ENCODE data around the gene GNRH2.

GNRH2 gene

GRCh38 chr20:3084986-3085360 is 41.6 kb downstream of the GNRH2 start:
- Histone ChIP-seq H4K8ac (ENCODE audit: low read depth, low read length) (no peak overlapping the region), H3K36me3 (ENCODE audit: control insufficient read depth in 1 of 2, insufficient read depth in 2 of 2, low read length in 2 of 2) (no peaks in the 10 kb centered on the region), H4K91ac (ENCODE audit: low read depth, low read length) (no peak overlapping the region), H3K9ac (ENCODE audit: low read length) (no peak overlapping the region), H3K79me1 (ENCODE audit: low read length) (no peaks in the 10 kb centered on the region), H2BK120ac (ENCODE audit: insufficient read depth, low read length, poor library complexity) (no peak overlapping the region), H3K18ac (ENCODE audit: low read length) (no peak overlapping the region), H2AK5ac (ENCODE audit: low read length) (no peak overlapping the region), H2BK5ac (ENCODE audit: low read depth, low read length, poor library complexity) (no peak overlapping the region), H3K27ac (ENCODE audit: low read depth, low read length) (no peak overlapping the region), H3K4me3 (ENCODE audit: low read depth, low read length) (no peak overlapping the region), H3K4ac (ENCODE audit: low read depth, low read length) (no peak overlapping the region), H2BK12ac (ENCODE audit: low read length) (no peak overlapping the region), H3K9me3 (ENCODE audit: insufficient read depth, low read depth, low read length) (peaks cover 5% of the 10 kb centered on the region), H4K12ac (ENCODE audit: low read depth, low read length) (no peak overlapping the region), H2AFZ (ENCODE audit: insufficient read depth, low read length, poor library complexity) (no peak overlapping the region), H3K79me2 (ENCODE audit: control insufficient read depth, insufficient read depth, low read length, poor library complexity) (no peaks in the 10 kb centered on the region), H3K27me3 (ENCODE audit: insufficient read depth, low read length) (peaks cover 37% of the 10 kb centered on the region), H3K4me1 (ENCODE audit: control insufficient read depth in 1 of 2, insufficient read depth in 2 of 2, low read length in 2 of 2) (peaks cover 0 to 13% of the 10 kb centered on the region in 2 experiments), H3K23ac (ENCODE audit: low read length) (no peak overlapping the region), H3K4me2 (ENCODE audit: low read length) (no peak overlapping the region), H3K14ac (ENCODE audit: low read length) (no peak overlapping the region)
- WGBS (ENCODE audit: extremely low coverage, insufficient coverage, insufficient read length): no CpG with 5 or more reads among the region's 7 CpGs
- DNase-seq: no peak

GRCh38 chr20:3085571-3086072 is 42.2 kb downstream of the GNRH2 start:
- Histone ChIP-seq H3K9ac (ENCODE audit: low read length) (no peak overlapping the region), H3K79me2 (ENCODE audit: control insufficient read depth, insufficient read depth, low read length, poor library complexity) (no peaks in the 10 kb centered on the region), H3K79me1 (ENCODE audit: low read length) (no peaks in the 10 kb centered on the region), H3K36me3 (ENCODE audit: control insufficient read depth in 1 of 2, insufficient read depth in 2 of 2, low read length in 2 of 2) (no peaks in the 10 kb centered on the region), H2BK5ac (ENCODE audit: low read depth, low read length, poor library complexity) (no peak overlapping the region), H2BK120ac (ENCODE audit: insufficient read depth, low read length, poor library complexity) (no peak overlapping the region), H3K4me2 (ENCODE audit: low read length) (no peak overlapping the region), H2BK12ac (ENCODE audit: low read length) (no peak overlapping the region), H3K4me1 (ENCODE audit: control insufficient read depth in 1 of 2, insufficient read depth in 2 of 2, low read length in 2 of 2) (peaks cover 0 to 13% of the 10 kb centered on the region in 2 experiments), H4K8ac (ENCODE audit: low read depth, low read length) (no peak overlapping the region), H2AFZ (ENCODE audit: insufficient read depth, low read length, poor library complexity) (no peak overlapping the region), H3K27me3 (ENCODE audit: insufficient read depth, low read length) (peaks cover 37% of the 10 kb centered on the region), H4K91ac (ENCODE audit: low read depth, low read length) (no peak overlapping the region), H4K12ac (ENCODE audit: low read depth, low read length) (no peak overlapping the region), H3K4ac (ENCODE audit: low read depth, low read length) (no peak overlapping the region), H3K4me3 (ENCODE audit: low read depth, low read length) (no peak overlapping the region), H3K14ac (ENCODE audit: low read length) (no peak overlapping the region), H3K23ac (ENCODE audit: low read length) (no peak overlapping the region), H3K18ac (ENCODE audit: low read length) (no peak overlapping the region), H3K9me3 (ENCODE audit: insufficient read depth, low read depth, low read length) (peaks cover 5% of the 10 kb centered on the region), H3K27ac (ENCODE audit: low read depth, low read length) (no peak overlapping the region), H2AK5ac (ENCODE audit: low read length) (no peak overlapping the region)
- no CpG with 5 or more reads among the region's 8 CpGs for WGBS (ENCODE audit: extremely low coverage, insufficient coverage, insufficient read length)
- no peak for DNase-seq

- Histone ChIP-seq H3K4me2 (ENCODE audit: low read length) (no peak overlapping the region), H3K14ac (ENCODE audit: low read length) (no peak overlapping the region), H2BK12ac (ENCODE audit: low read length) (no peak overlapping the region), H4K8ac (ENCODE audit: low read depth, low read length) (no peak overlapping the region), H3K9me3 (ENCODE audit: insufficient read depth, low read depth, low read length) (peaks cover 2% of the 10 kb centered on the region), H2BK5ac (ENCODE audit: low read depth, low read length, poor library complexity) (no peak overlapping the region), H2AK5ac (ENCODE audit: low read length) (no peak overlapping the region), H3K4ac (ENCODE audit: low read depth, low read length) (no peak overlapping the region), H3K4me1 (ENCODE audit: control insufficient read depth in 1 of 2, insufficient read depth in 2 of 2, low read length in 2 of 2) (peaks cover 5 to 10% of the 10 kb centered on the region in 2 experiments), H2BK120ac (ENCODE audit: insufficient read depth, low read length, poor library complexity) (no peak overlapping the region), H4K91ac (ENCODE audit: low read depth, low read length) (no peak overlapping the region), H3K4me3 (ENCODE audit: low read depth, low read length) (no peak overlapping the region), H3K36me3 (ENCODE audit: control insufficient read depth in 1 of 2, insufficient read depth in 2 of 2, low read length in 2 of 2) (no peaks in the 10 kb centered on the region), H3K18ac (ENCODE audit: low read length) (no peak overlapping the region), H3K79me2 (ENCODE audit: control insufficient read depth, insufficient read depth, low read length, poor library complexity) (peaks cover 2% of the 10 kb centered on the region), H3K27me3 (ENCODE audit: insufficient read depth, low read length) (peaks cover 15% of the 10 kb centered on the region), H3K27ac (ENCODE audit: low read depth, low read length) (no peak overlapping the region), H4K12ac (ENCODE audit: low read depth, low read length) (no peak overlapping the region), H2AFZ (ENCODE audit: insufficient read depth, low read length, poor library complexity) (no peak overlapping the region), H3K23ac (ENCODE audit: low read length) (no peak overlapping the region), H3K9ac (ENCODE audit: low read length) (no peak overlapping the region), H3K79me1 (ENCODE audit: low read length) (peaks cover 6% of the 10 kb centered on the region)
- no CpG with 5 or more reads among the region's 7 CpGs for WGBS (ENCODE audit: extremely low coverage, insufficient coverage, insufficient read length)
- no peak for DNase-seq
Observed at GRCh38 chr20:3088031-3088430, 44.6 kb downstream of the GNRH2 start.

- Histone ChIP-seq H2AK5ac (ENCODE audit: low read length) (no peak overlapping the region), H3K14ac (ENCODE audit: low read length) (no peak overlapping the region), H3K4me1 (ENCODE audit: control insufficient read depth in 1 of 2, insufficient read depth in 2 of 2, low read length in 2 of 2) (peaks cover 12 to 13% of the 10 kb centered on the region in 2 experiments), H3K36me3 (ENCODE audit: control insufficient read depth in 1 of 2, insufficient read depth in 2 of 2, low read length in 2 of 2) (no peaks in the 10 kb centered on the region), H4K12ac (ENCODE audit: low read depth, low read length) (no peak overlapping the region), H4K8ac (ENCODE audit: low read depth, low read length) (no peak overlapping the region), H3K27ac (ENCODE audit: low read depth, low read length) (no peak overlapping the region), H3K18ac (ENCODE audit: low read length) (no peak overlapping the region), H2BK5ac (ENCODE audit: low read depth, low read length, poor library complexity) (no peak overlapping the region), H3K27me3 (ENCODE audit: insufficient read depth, low read length) (no peaks in the 10 kb centered on the region), H2AFZ (ENCODE audit: insufficient read depth, low read length, poor library complexity) (no peak overlapping the region), H3K4ac (ENCODE audit: low read depth, low read length) (no peak overlapping the region), H3K9me3 (ENCODE audit: insufficient read depth, low read depth, low read length) (peaks cover 2% of the 10 kb centered on the region), H3K79me1 (ENCODE audit: low read length) (peaks cover 16% of the 10 kb centered on the region), H3K9ac (ENCODE audit: low read length) (no peak overlapping the region), H3K79me2 (ENCODE audit: control insufficient read depth, insufficient read depth, low read length, poor library complexity) (peaks cover 4% of the 10 kb centered on the region), H2BK12ac (ENCODE audit: low read length) (no peak overlapping the region), H3K4me3 (ENCODE audit: low read depth, low read length) (no peak overlapping the region), H2BK120ac (ENCODE audit: insufficient read depth, low read length, poor library complexity) (no peak overlapping the region), H3K4me2 (ENCODE audit: low read length) (no peak overlapping the region), H3K23ac (ENCODE audit: low read length) (no peak overlapping the region), H4K91ac (ENCODE audit: low read depth, low read length) (no peak overlapping the region)
- DNase-seq: no peak
- WGBS (ENCODE audit: extremely low coverage, insufficient coverage, insufficient read length): no CpG with 5 or more reads among the region's 1 CpG
Observed at GRCh38 chr20:3090565-3090964, 47.1 kb downstream of the GNRH2 start.
